ENCODE measurements around the gene ARID1B.

GRCh38 chr6:156889469-156889868 lies 112.3 kb downstream of the ARID1B start:
- TF ChIP-seq, protein P1, sequence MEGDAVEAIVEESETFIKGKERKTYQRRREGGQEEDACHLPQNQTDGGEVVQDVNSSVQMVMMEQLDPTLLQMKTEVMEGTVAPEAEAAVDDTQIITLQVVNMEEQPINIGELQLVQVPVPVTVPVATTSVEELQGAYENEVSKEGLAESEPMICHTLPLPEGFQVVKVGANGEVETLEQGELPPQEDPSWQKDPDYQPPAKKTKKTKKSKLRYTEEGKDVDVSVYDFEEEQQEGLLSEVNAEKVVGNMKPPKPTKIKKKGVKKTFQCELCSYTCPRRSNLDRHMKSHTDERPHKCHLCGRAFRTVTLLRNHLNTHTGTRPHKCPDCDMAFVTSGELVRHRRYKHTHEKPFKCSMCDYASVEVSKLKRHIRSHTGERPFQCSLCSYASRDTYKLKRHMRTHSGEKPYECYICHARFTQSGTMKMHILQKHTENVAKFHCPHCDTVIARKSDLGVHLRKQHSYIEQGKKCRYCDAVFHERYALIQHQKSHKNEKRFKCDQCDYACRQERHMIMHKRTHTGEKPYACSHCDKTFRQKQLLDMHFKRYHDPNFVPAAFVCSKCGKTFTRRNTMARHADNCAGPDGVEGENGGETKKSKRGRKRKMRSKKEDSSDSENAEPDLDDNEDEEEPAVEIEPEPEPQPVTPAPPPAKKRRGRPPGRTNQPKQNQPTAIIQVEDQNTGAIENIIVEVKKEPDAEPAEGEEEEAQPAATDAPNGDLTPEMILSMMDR (IDR thresholded peaks at IDR 0.05) = no peak
- no peak for TF ChIP-seq POLR2A (IDR thresholded peaks at IDR 0.05)

All from adrenal gland (tissue), 5 donors.